Adrenal gland (tissue), 12 donors: ENCODE measurements around the gene TFR2. TPM values are rescaled to one million over a fixed set of nuclear protein-coding genes. Genes with fewer than 3 reads are reported as not detected.

ENCODE experiments used
- DNase-seq, 7 donors: peaks; one replicate each; pipeline ENCODE4 v3.0.0-alpha.2; 2019 to 2020
- H3K27ac ChIP-seq, 5 donors: fragments of 200-600 bp; sonication (generic) in 4 of 5; 1 replicate in 3 of 5; 2 replicates in 2 of 5; pipeline versions ENCODE4 v1.5.1 to v1.8.0; 2016 to 2020; ENCODE audit warnings: mild to moderate bottlenecking in 1 of 5
- H3K27me3 ChIP-seq: fragments of 200-600 bp; 2 replicates; pipeline ENCODE4 v1.8.0; 2021
- H3K36me3 ChIP-seq, 2 donors: fragments of 200-600 bp; replicated peaks in 1 of 2; 1 replicate in 1 of 2; 2 replicates in 1 of 2; pipeline versions ENCODE4 v1.5.1 to v1.8.0; 2018 to 2022
- H3K4me1 ChIP-seq, 2 donors: fragments of 200-600 bp; replicated peaks in 1 of 2; 1 replicate in 1 of 2; 2 replicates in 1 of 2; pipeline versions ENCODE4 v1.5.1 to v1.8.0; 2018 to 2021
- H3K4me3 ChIP-seq, 4 donors: fragments of 200-600 bp; sonication (generic) in 3 of 4; one replicate each; pipeline ENCODE4 v1.5.1; 2016 to 2018
- H3K9me3 ChIP-seq, 3 donors: fragments of 200-600 bp; sonication (generic) in 1 of 3; replicated peaks in 1 of 3; 1 replicate in 2 of 3; 2 replicates in 1 of 3; pipeline versions ENCODE4 v1.5.1 to v1.8.0; 2016 to 2021
- CTCF ChIP-seq, 6 experiments: fragments of 450-650 bp in 4 of 6; fragments of 200-600 bp in 2 of 6; sonication (generic) in 1 of 6; IDR thresholded peaks; 1 replicate in 5 of 6; 2 replicates in 1 of 6; pipeline versions ENCODE4 v1.5.1 to v1.8.0; 2016 to 2021; ENCODE audit warnings: antibody characterized with exemption in 6 of 6, mild to moderate bottlenecking in 2 of 6, moderate library complexity in 1 of 6
- POLR2A ChIP-seq, 2 donors: fragments of 450-650 bp; IDR thresholded peaks; one replicate each; pipeline ENCODE4 v1.6.1; 2017; ENCODE audit warnings: antibody characterized with exemption in 2 of 2, mild to moderate bottlenecking in 2 of 2, moderate library complexity in 1 of 2
- WGBS, 4 donors: extraction: QIAGEN DNeasy Blood & Tissue Kit in 2 of 4; methylation state at CpG; one replicate each; pipeline versions ENCODE4 v1.1.5 to v1.1.7; 2013 to 2017; 5-methylcytosine and 5-hydroxymethylcytosine counted together
- intact Hi-C, 2 donors: fragments of 100-400 bp; cut with DNase I; formaldehyde crosslinking; loops; one replicate each; pipeline versions ENCODE4 v1.14.1 to v1.15.0; 2022 to 2023
- polyA plus RNA-seq, 3 donors: library from polyadenylated mRNA; stranded (reverse); fragments of 200-250 nt in 2 of 3; fragments of 350-450 nt in 1 of 3; fragmentation: Illumina TruSeq in 1 of 3; extraction: RNeasy Lipid Tissue Mini Kit (QIAGEN cat#74804) in 1 of 3; gene quantifications; one replicate each; pipeline ENCODE4 v1.2.3, GENCODE V29; 2013 to 2014
- total RNA-seq, 9 donors: library from RNA; depleted of rRNA in 4 of 9; stranded (reverse); fragments of >200 nt in 4 of 9; fragments of 120-200 nt in 1 of 9; fragmentation: NEBNext Ultra II Directional in 1 of 9; extraction: Animal tissue kit (Norgen Biotek cat#: 25700) in 1 of 9; gene quantifications; one replicate each; pipeline versions ENCODE4 v1.1.0 to v1.2.4, GENCODE V29; 2013 to 2023
- donor health status: healthy with polysubstance abuse.
- donor health status: Bipolar disorder and iron deficiency.
- donor health status: DM: yes; HTN: yes; CAD: no.
- donor health status: DM: no; HTN: no; CAD: no.
- donor health status: DM: no; HTN: no; CAD: no.
- donor health status: DM: yes; HTN: yes; CAD: no.

Gene TFR2
- total and polyA plus RNA-seq, 12 donors, result 0.24 to 6.7 (median 1.3) TPM

- Histone ChIP-seq H3K27me3 (no peaks in the 10 kb centered on the region), H3K4me1 (peaks cover 16 to 17% of the 10 kb centered on the region in 2 donors), H3K9me3 (no peaks in the 10 kb centered on the region), H3K4me3 (no peak within 1 kb of the TSS), H3K27ac (peak within 1 kb of the TSS in 2 of 5 donors; percentile 32 to 38), H3K36me3 (peaks cover 0 to 50% of the 10 kb centered on the region in 2 donors)
- 87 to 92% (median 90%) methylated on average over 17 to 70 of the region's 70 CpGs for WGBS, 4 donors
- peak in 2 of 7 donors; percentile 41 to 55 for DNase-seq
- TF ChIP-seq POLR2A (IDR thresholded peaks at IDR 0.05) (no peak), CTCF (IDR thresholded peaks at IDR 0.05) (peak in 1 of 6 experiments; percentile 30)
- intact Hi-C loops, result loop anchor here in 1 of 2 donors (5.0 kb wide), 1 partner anchor 113 kb away; no protein-coding TSS in a partner anchor
Measured at GRCh38 chr7:100573691-100574361, 67.5 kb downstream of the TFR2 start, which contains the start of gene SAP25. SAP25 (minus strand) TSS chr7:100573900; CDS start chr7:100573742, 158 bp downstream.

- Histone ChIP-seq H3K27ac (no peak overlapping the region), H3K4me1 (peaks cover 23 to 24% of the 10 kb centered on the region in 2 donors), H3K9me3 (no peaks in the 10 kb centered on the region), H3K27me3 (no peaks in the 10 kb centered on the region), H3K4me3 (no peak overlapping the region), H3K36me3 (peaks cover 0 to 43% of the 10 kb centered on the region in 2 donors)
- no peak for TF ChIP-seq CTCF (IDR thresholded peaks at IDR 0.05)
- TF ChIP-seq POLR2A (IDR thresholded peaks at IDR 0.05), result no peak
- 77 to 100% (median 92%) methylated on average over 3 to 30 of the region's 30 CpGs for WGBS, 4 donors
- intact Hi-C loops, result loop anchor here in 1 of 2 donors (5.0 kb wide), 1 partner anchor 114 kb away; no protein-coding TSS in a partner anchor
- DNase-seq, result peak in 2 of 7 donors; percentile 42 to 53
Measured at GRCh38 chr7:100572949-100573675, 68.2 kb downstream of the TFR2 start.

DNA sequence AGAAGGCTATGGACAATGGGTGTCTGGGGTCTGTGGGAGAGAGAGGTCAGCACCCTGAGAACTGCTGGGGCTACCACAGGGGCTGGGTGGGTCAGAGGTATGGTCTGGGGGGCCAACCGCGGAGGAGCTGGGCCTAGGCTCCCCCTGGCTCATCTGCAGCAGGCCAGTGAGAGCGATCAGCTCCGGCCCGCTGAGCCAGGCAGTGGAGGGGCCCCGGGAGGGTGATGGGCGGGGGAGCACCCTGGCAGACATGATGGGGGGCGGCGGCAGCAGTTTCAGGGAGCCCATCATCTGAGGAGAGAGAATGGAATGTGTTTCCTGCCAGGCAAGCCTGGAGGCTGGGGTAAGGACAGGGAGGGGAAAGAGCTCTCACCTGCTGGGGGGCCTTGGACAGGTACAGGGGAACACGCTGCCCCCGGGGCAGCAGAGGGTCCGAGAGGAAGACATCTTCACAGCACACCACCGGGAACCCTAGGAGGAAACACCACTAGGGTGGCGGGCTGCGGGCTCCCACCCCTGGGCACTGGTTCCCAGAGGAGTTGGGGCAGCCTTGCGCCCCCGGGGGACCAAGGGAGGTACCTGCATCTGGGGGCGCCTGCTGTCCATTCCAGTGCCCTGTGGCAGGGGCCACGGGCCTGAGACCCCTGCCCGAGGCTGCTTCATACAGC, 68.9 kb downstream of the TFR2 start:
- Histone ChIP-seq H3K4me3 (no peak overlapping the region), H3K27ac (no peak overlapping the region), H3K36me3 (peaks cover 0 to 36% of the 10 kb centered on the region in 2 donors), H3K9me3 (no peaks in the 10 kb centered on the region), H3K27me3 (no peaks in the 10 kb centered on the region), H3K4me1 (peaks cover 30 to 31% of the 10 kb centered on the region in 2 donors)
- intact Hi-C loops, result loop anchor here in 1 of 2 donors (5.0 kb wide), 1 partner anchor 115 kb away; no protein-coding TSS in a partner anchor
- WGBS, 4 donors, result 71 to 89% (median 84%) methylated on average over 7 to 20 of the region's 20 CpGs
- TF ChIP-seq CTCF (IDR thresholded peaks at IDR 0.05), result no peak
- TF ChIP-seq POLR2A (IDR thresholded peaks at IDR 0.05), result no peak
- peak in 2 of 7 donors; percentile 33 to 55 for DNase-seq

- TF ChIP-seq CTCF (IDR thresholded peaks at IDR 0.05), result no peak
- TF ChIP-seq POLR2A (IDR thresholded peaks at IDR 0.05), result no peak
- Histone ChIP-seq H3K36me3 (peaks cover 0 to 29% of the 10 kb centered on the region in 2 donors), H3K4me1 (peaks cover 36 to 37% of the 10 kb centered on the region in 2 donors), H3K27me3 (no peaks in the 10 kb centered on the region), H3K9me3 (no peaks in the 10 kb centered on the region), H3K4me3 (no peak overlapping the region), H3K27ac (no peak overlapping the region)
- intact Hi-C loops, result loop anchor here in 1 of 2 donors (5.0 kb wide), 1 partner anchor 116 kb away; no protein-coding TSS in a partner anchor
- 98 to 100% (median 100%) methylated on average over 1 to 2 of the region's 2 CpGs for WGBS, 4 donors
- DNase-seq, result peak in 2 of 7 donors; percentile 47 to 59
Measured at GRCh38 chr7:100571829-100572116, 69.6 kb downstream of the TFR2 start.
